Osteocyte (in vitro differentiated cells): ENCODE measurements around the gene SLC27A5. TPM values are rescaled to one million over a fixed set of nuclear protein-coding genes. Genes with fewer than 3 reads are reported as not detected.

ENCODE experiments used
- DNase-seq: peaks from one replicate; pipeline ENCODE4 v3.0.0; 2021; ENCODE audit warnings: mixed read lengths; ENCODE audit not compliant: unreplicated experiment; ENCODE audit errors: extremely low spot score
- H3K27ac Mint-ChIP-seq: one replicate; pipeline ENCODE4 v1.8.0; 2021; ENCODE audit warnings: mild to moderate bottlenecking, mixed read lengths; ENCODE audit not compliant: unreplicated experiment
- H3K27me3 Mint-ChIP-seq: one replicate; pipeline ENCODE4 v1.8.0; 2021; ENCODE audit warnings: mixed read lengths; ENCODE audit not compliant: unreplicated experiment
- H3K36me3 Mint-ChIP-seq: one replicate; pipeline ENCODE4 v1.8.0; 2021; ENCODE audit warnings: mixed read lengths; ENCODE audit not compliant: unreplicated experiment
- H3K4me1 Mint-ChIP-seq: one replicate; pipeline ENCODE4 v1.8.0; 2021; ENCODE audit warnings: mixed read lengths; ENCODE audit not compliant: unreplicated experiment
- H3K4me3 Mint-ChIP-seq: one replicate; pipeline ENCODE4 v1.8.0; 2021; ENCODE audit warnings: mild to moderate bottlenecking, moderate library complexity, mixed read lengths; ENCODE audit not compliant: unreplicated experiment
- H3K9me3 Mint-ChIP-seq: one replicate; pipeline ENCODE4 v1.8.0; 2021; ENCODE audit warnings: mixed read lengths; ENCODE audit not compliant: unreplicated experiment
- CTCF ChIP-seq: fragments of 200-600 bp; sonication (generic); IDR thresholded peaks from 2 replicates; pipeline ENCODE4 v1.5.0; 2021; ENCODE audit warnings: antibody characterized with exemption, mild to moderate bottlenecking, moderate library complexity
- long read RNA-seq: library from polyadenylated mRNA; unstranded; transcript quantifications from one replicate; pipeline ENCODE4 v2.0.0, GENCODE V29; 2021
- total RNA-seq: library from RNA; stranded (reverse); gene quantifications from 2 replicates; pipeline ENCODE4 v1.2.1, GENCODE V29; 2021

SLC27A5 gene
- total RNA-seq: 7.5 and 8.8 TPM in 2 replicates
- long read RNA-seq, partial matches to known transcripts: 0 of 3 reads
- long read RNA-seq, other reads (novel, unspliced or antisense): 1 of 3 reads

GRCh38 chr19:58511353-58512208 is at the start of gene SLC27A5:
TSS of gene SLC27A5 (minus strand) at chr19:58511992. CDS start at chr19:58511955, 37 bp downstream.
- H3K27me3 Mint-ChIP-seq: no peaks in the 10 kb centered on the region
- H3K4me1 Mint-ChIP-seq: peaks cover 9% of the 10 kb centered on the region
- H3K4me3 Mint-ChIP-seq: no peak within 1 kb of the TSS
- no peak within 1 kb of the TSS for H3K27ac Mint-ChIP-seq
- no peak for TF ChIP-seq CTCF
- H3K9me3 Mint-ChIP-seq: peaks cover 4% of the 10 kb centered on the region
- peaks cover 10% of the 10 kb centered on the region for H3K36me3 Mint-ChIP-seq
- no peak for DNase-seq

GRCh38 chr19:58560921-58561320 is 49.1 kb upstream of the SLC27A5 start:
- peaks cover 26% of the 10 kb centered on the region for H3K4me1 Mint-ChIP-seq
- no peak for TF ChIP-seq CTCF
- peaks cover 7% of the 10 kb centered on the region for H3K36me3 Mint-ChIP-seq
- H3K27ac Mint-ChIP-seq: peak overlapping the region; percentile 99
- H3K9me3 Mint-ChIP-seq: no peaks in the 10 kb centered on the region
- no peaks in the 10 kb centered on the region for H3K27me3 Mint-ChIP-seq
- no peak overlapping the region for H3K4me3 Mint-ChIP-seq
- DNase-seq: no peak

GRCh38 chr19:58560007-58560887 is 48.5 kb upstream of the SLC27A5 start:
- DNase-seq: no peak
- peaks cover 29% of the 10 kb centered on the region for H3K4me1 Mint-ChIP-seq
- H3K4me3 Mint-ChIP-seq: peak overlapping the region; percentile 97
- H3K27ac Mint-ChIP-seq: peak overlapping the region; percentile 99
- peaks cover 10% of the 10 kb centered on the region for H3K36me3 Mint-ChIP-seq
- H3K9me3 Mint-ChIP-seq: no peaks in the 10 kb centered on the region
- no peaks in the 10 kb centered on the region for H3K27me3 Mint-ChIP-seq
- no peak for TF ChIP-seq CTCF

- no peaks in the 10 kb centered on the region for H3K27me3 Mint-ChIP-seq
- H3K4me3 Mint-ChIP-seq: peak overlapping the region; percentile 97
- no peaks in the 10 kb centered on the region for H3K9me3 Mint-ChIP-seq
- H3K27ac Mint-ChIP-seq: peak overlapping the region; percentile 99
- peaks cover 13% of the 10 kb centered on the region for H3K36me3 Mint-ChIP-seq
- TF ChIP-seq CTCF: no peak
- DNase-seq: peak; percentile 95
- peaks cover 37% of the 10 kb centered on the region for H3K4me1 Mint-ChIP-seq
Measured at GRCh38 chr19:58559275-58560006, 47.6 kb upstream of the SLC27A5 start.
